Ascending aorta (tissue), 2 donors: ENCODE data around the gene SEC31A. TPM values are rescaled to one million over a fixed set of nuclear protein-coding genes. Genes with fewer than 3 reads are reported as not detected.

ENCODE experiments used
- DNase-seq, 2 donors: peaks; one replicate each; pipeline ENCODE4 v3.0.0-alpha.2; 2019; ENCODE audit warnings: low spot score in 2 of 2
- H3K27ac ChIP-seq, 2 donors: fragments of 200-600 bp; sonication (generic); one replicate each; pipeline ENCODE4 v1.5.1; 2016 to 2017; ENCODE audit warnings: mild to moderate bottlenecking in 1 of 2
- H3K27me3 ChIP-seq: fragments of 200-600 bp; sonication (generic); one replicate; pipeline ENCODE4 v1.5.1; 2017
- H3K36me3 ChIP-seq, 2 donors: fragments of 200-600 bp; sonication (generic); one replicate each; pipeline ENCODE4 v1.5.1; 2016
- H3K4me1 ChIP-seq, 2 donors: fragments of 200-600 bp; sonication (generic); one replicate each; pipeline ENCODE4 v1.5.1; 2016 to 2017; ENCODE audit warnings: mild to moderate bottlenecking in 1 of 2
- H3K4me3 ChIP-seq, 2 donors: fragments of 200-600 bp; sonication (generic); one replicate each; pipeline ENCODE4 v1.5.1; 2016 to 2017; ENCODE audit warnings: mild to moderate bottlenecking in 1 of 2
- H3K9me3 ChIP-seq, 2 donors: fragments of 200-600 bp; sonication (generic); one replicate each; pipeline ENCODE4 v1.5.1; 2016
- CTCF ChIP-seq, 3 experiments: fragments of 200-600 bp in 2 of 3; fragments of 450-650 bp in 1 of 3; sonication (generic) in 2 of 3; IDR thresholded peaks; one replicate each; pipeline ENCODE4 v1.5.1; 2016 to 2019; ENCODE audit warnings: antibody characterized with exemption in 3 of 3, mild to moderate bottlenecking in 1 of 3, moderate library complexity in 1 of 3
- intact Hi-C: fragments of 100-400 bp; cut with DNase I; formaldehyde crosslinking; loops from one replicate; pipeline ENCODE4 v1.15.1; 2023
- total RNA-seq: library from RNA; depleted of rRNA; stranded (reverse); fragments of >200 nt; gene quantifications from one replicate; pipeline ENCODE4 v1.1.0, GENCODE V29; 2016

SEC31A gene
- total RNA-seq, 1 donor from 2014 or later, result 100 TPM

GRCh38 chr4:82801910-82802521, 88.9 kb downstream of the SEC31A start:
- no peak for DNase-seq
- no peak overlapping the region for H3K4me3 ChIP-seq
- H3K36me3 ChIP-seq, result no peaks in the 10 kb centered on the region
- no peak overlapping the region for H3K27ac ChIP-seq
- H3K4me1 ChIP-seq, result peaks cover 0 to 10% of the 10 kb centered on the region in 2 donors
- intact Hi-C loops, result no loop called here
- no peaks in the 10 kb centered on the region for H3K9me3 ChIP-seq
- TF ChIP-seq CTCF (IDR thresholded peaks at IDR 0.05), result no peak
- no peaks in the 10 kb centered on the region for H3K27me3 ChIP-seq

- H3K4me3 ChIP-seq, result peak overlapping the region; percentile 69 to 77
- no peaks in the 10 kb centered on the region for H3K9me3 ChIP-seq
- intact Hi-C loops, result loop anchor here (10.0 kb wide), 1 partner anchor 334 kb away; no protein-coding TSS in a partner anchor
- peaks cover 0 to 10% of the 10 kb centered on the region in 2 donors for H3K4me1 ChIP-seq
- DNase-seq, result no peak
- no peaks in the 10 kb centered on the region for H3K36me3 ChIP-seq
- TF ChIP-seq CTCF (IDR thresholded peaks at IDR 0.05), result no peak
- peak overlapping the region in 1 of 2 donors; percentile 10 for H3K27ac ChIP-seq
- H3K27me3 ChIP-seq, result no peaks in the 10 kb centered on the region
These were observed 91.7 kb downstream of the SEC31A start for GRCh38 chr4:82799006-82799881.

GRCh38 chr4:82798168-82799005, 92.6 kb downstream of the SEC31A start, which contains the start of gene SCD5:
SCD5 (minus strand) TSS chr4:82798796; CDS start chr4:82798537, 259 bp downstream.
- H3K4me1 ChIP-seq, result peaks cover 0 to 10% of the 10 kb centered on the region in 2 donors
- no peaks in the 10 kb centered on the region for H3K9me3 ChIP-seq
- H3K27me3 ChIP-seq, result no peaks in the 10 kb centered on the region
- no peak for TF ChIP-seq CTCF (IDR thresholded peaks at IDR 0.05)
- H3K27ac ChIP-seq, result peak within 1 kb of the TSS in 1 of 2 donors; percentile 10
- intact Hi-C loops, result loop anchor here (10.0 kb wide), 1 partner anchor 334 kb away; no protein-coding TSS in a partner anchor
- H3K4me3 ChIP-seq, result peak within 1 kb of the TSS; percentile 69 to 77
- DNase-seq, result peak in 1 of 2 donors; percentile 78
- H3K36me3 ChIP-seq, result no peaks in the 10 kb centered on the region

- H3K4me1 ChIP-seq, result peaks cover 0 to 10% of the 10 kb centered on the region in 2 donors
- TF ChIP-seq CTCF (IDR thresholded peaks at IDR 0.05), result no peak
- H3K9me3 ChIP-seq, result no peaks in the 10 kb centered on the region
- H3K27ac ChIP-seq, result no peak overlapping the region
- H3K4me3 ChIP-seq, result peak overlapping the region; percentile 69 to 77
- no peaks in the 10 kb centered on the region for H3K36me3 ChIP-seq
- intact Hi-C loops, result loop anchor here (10.0 kb wide), 1 partner anchor 333 kb away; no protein-coding TSS in a partner anchor
- DNase-seq, result no peak
- no peaks in the 10 kb centered on the region for H3K27me3 ChIP-seq
These were observed 93.4 kb downstream of the SEC31A start for GRCh38 chr4:82797405-82798111.

- no peaks in the 10 kb centered on the region for H3K36me3 ChIP-seq
- peak overlapping the region; percentile 69 to 77 for H3K4me3 ChIP-seq
- no peak for TF ChIP-seq CTCF (IDR thresholded peaks at IDR 0.05)
- DNase-seq, result no peak
- no peaks in the 10 kb centered on the region for H3K27me3 ChIP-seq
- intact Hi-C loops, result loop anchor here (10.0 kb wide), 1 partner anchor 332 kb away; no protein-coding TSS in a partner anchor
- peaks cover 0 to 10% of the 10 kb centered on the region in 2 donors for H3K4me1 ChIP-seq
- no peak overlapping the region for H3K27ac ChIP-seq
- H3K9me3 ChIP-seq, result no peaks in the 10 kb centered on the region
These were observed 93.9 kb downstream of the SEC31A start for GRCh38 chr4:82797040-82797404.
